ENCODE results near the gene SHQ1. TPM values are rescaled to one million over a fixed set of nuclear protein-coding genes. Genes with fewer than 3 reads are reported as not detected.

Gene SHQ1
- total RNA-seq, 3 donors from 2014 or later: 39.2 to 52.1 (median 44.4) TPM

DNA sequence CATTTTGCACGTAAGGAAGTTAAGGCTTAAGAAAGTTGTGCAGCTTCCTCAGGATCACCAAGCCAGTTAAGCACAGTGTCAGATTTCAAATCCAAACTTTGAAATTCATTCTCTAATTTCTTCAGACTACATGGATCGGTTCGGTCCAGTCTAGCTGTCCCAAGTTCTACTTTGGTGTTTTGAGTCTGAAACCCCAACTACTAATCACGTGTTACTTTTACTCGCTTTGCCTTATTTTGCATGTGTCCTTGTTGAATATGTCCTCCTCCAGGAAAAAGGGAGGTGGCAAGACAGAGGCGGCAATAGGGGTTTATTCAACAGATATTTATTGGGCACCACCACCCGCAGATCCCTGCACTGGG, 39.1 kb upstream of the SHQ1 start:
- Mint-ChIP-seq H3K9me3 (peaks cover 9% of the 10 kb centered on the region), H3K27me3 (ENCODE audit: low read depth) (peaks cover 68% of the 10 kb centered on the region), H3K36me3 (ENCODE audit: insufficient read depth) (no peaks in the 10 kb centered on the region), H3K4me1 (ENCODE audit: low read depth) (peaks cover 6% of the 10 kb centered on the region), H3K4me3 (peak overlapping the region; percentile 67)
- no peak for DNase-seq
- no peak for ATAC-seq

- Mint-ChIP-seq H3K27me3 (ENCODE audit: low read depth) (peaks cover 15% of the 10 kb centered on the region), H3K4me3 (no peak overlapping the region), H3K36me3 (ENCODE audit: insufficient read depth) (no peaks in the 10 kb centered on the region), H3K9me3 (no peaks in the 10 kb centered on the region), H3K4me1 (ENCODE audit: low read depth) (no peaks in the 10 kb centered on the region)
- DNase-seq (no peak), ATAC-seq (no peak)
Observed at GRCh38 chr3:72872183-72872582, 23.9 kb upstream of the SHQ1 start.

DNA sequence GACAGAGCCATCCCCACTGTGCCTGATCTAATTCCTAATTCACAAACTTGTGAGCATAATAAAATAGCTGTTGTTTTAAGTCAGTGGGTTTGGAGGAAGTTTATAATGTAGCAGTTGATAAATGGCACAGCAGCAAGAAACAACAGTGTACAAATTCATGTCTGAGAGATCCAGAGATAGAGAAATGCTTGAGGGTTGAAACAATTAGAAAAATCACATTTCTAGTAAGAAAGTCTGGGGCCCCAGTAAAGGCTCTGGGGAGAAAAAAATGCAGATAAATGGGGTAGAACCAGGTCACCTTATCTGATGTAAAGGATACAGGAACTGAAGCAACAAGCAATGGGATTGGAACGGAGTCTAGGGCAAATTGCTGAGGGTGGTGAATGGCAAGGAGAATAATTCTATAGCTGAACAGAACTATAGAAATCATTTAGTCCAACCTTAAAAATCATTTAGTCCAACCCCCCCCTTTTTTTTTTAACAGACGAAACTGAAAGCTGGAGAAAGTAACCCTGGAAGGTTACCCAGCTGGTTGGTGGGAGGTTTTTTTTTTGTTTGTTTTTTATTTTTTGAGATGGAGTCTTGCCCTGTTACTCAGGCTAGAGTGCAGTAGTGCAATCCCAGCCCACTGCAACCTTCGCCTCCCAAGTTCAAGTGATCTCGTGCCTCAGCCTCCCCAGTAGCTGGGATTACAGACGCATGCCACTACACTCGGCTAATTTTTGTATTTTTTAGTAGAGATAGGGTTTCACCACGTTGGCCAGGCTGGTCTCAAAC, 14.3 kb upstream of the SHQ1 start:
- no peak for ATAC-seq
- Mint-ChIP-seq H3K27me3 (ENCODE audit: low read depth) (no peaks in the 10 kb centered on the region), H3K4me1 (ENCODE audit: low read depth) (no peaks in the 10 kb centered on the region), H3K4me3 (no peak overlapping the region), H3K36me3 (ENCODE audit: insufficient read depth) (no peaks in the 10 kb centered on the region), H3K9me3 (no peaks in the 10 kb centered on the region)
- no peak for DNase-seq

DNA sequence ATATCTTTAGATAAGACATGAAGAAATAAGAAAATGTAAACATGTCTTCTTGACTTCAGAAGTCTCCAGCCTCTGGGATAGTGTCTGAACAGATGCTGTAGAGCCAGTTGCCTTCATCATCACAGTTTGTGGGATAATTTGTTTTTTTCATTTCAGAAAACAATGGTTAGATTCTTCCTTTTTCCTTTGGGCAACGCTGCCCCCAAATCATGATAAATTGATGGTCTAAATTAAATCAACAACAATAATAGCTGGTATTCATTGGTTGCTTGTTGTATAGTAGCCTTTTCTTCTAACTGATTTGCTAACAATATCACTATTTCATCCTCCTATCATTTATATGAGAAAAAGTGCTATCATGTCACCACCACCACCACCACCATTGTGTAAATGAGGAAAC, 12.6 kb upstream of the SHQ1 start:
- DNase-seq (no peak), ATAC-seq (no peak)
- Mint-ChIP-seq H3K4me1 (ENCODE audit: low read depth) (no peaks in the 10 kb centered on the region), H3K4me3 (no peak overlapping the region), H3K36me3 (ENCODE audit: insufficient read depth) (no peaks in the 10 kb centered on the region), H3K27me3 (ENCODE audit: low read depth) (peaks cover 2% of the 10 kb centered on the region), H3K9me3 (no peaks in the 10 kb centered on the region)

DNA sequence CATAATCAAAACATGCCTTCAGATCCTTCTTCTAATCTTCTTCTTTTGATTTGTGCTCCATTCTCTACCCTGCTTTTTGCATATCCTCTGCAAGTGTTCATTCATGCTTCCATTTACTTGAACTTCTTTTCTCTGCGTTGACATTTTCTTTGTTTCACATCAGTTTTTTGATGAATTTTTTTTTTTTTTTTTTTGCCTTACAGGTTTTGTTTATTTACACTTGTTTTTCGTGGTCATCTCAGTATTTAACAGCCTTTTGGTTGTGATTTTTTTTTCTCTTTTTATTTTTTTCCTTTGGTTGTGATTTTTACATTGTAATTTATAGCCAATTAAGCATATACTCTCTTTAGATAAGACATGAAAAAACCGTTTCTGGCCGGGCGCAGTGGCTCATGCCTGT, 11.8 kb upstream of the SHQ1 start:
- Mint-ChIP-seq H3K36me3 (ENCODE audit: insufficient read depth) (no peaks in the 10 kb centered on the region), H3K4me3 (no peak overlapping the region), H3K9me3 (no peaks in the 10 kb centered on the region), H3K4me1 (ENCODE audit: low read depth) (no peaks in the 10 kb centered on the region), H3K27me3 (ENCODE audit: low read depth) (peaks cover 6% of the 10 kb centered on the region)
- no peak for DNase-seq
- ATAC-seq: no peak

DNA sequence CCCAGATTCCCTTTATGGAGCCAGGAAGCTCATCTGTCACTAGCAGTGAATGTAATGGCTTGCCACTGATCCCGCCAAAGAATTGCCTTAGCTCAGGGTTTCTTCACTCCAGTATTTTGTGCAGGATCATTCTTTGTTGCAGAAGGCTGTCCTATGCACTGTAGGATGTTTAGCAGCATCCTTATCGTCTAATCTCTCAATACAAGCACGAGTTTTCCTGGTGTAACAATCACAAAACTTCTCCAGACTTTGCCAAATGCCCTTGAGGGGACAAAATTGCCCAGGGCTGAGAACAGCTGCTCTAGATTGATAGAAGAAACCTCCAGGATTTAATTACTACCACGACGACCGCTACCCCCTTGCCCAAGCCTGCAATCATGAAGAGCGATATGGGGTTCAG, 6.8 kb upstream of the SHQ1 start:
- ATAC-seq: no peak
- no peaks in the 10 kb centered on the region for H3K9me3 Mint-ChIP-seq

GRCh38 chr3:72848703-72849081, 447 bp upstream of the SHQ1 start:
- Mint-ChIP-seq H3K27me3 (ENCODE audit: low read depth) (no peaks in the 10 kb centered on the region), H3K36me3 (ENCODE audit: insufficient read depth) (peaks cover 3% of the 10 kb centered on the region), H3K9me3 (no peaks in the 10 kb centered on the region), H3K4me1 (ENCODE audit: low read depth) (peaks cover 51% of the 10 kb centered on the region), H3K4me3 (peak overlapping the region; percentile 93)
- ATAC-seq (peak; percentile 51 to 53), DNase-seq (peak; percentile 7)

More for the DNA sequence above, 6.8 kb upstream of the SHQ1 start:
- no peak overlapping the region for H3K4me3 Mint-ChIP-seq
- H3K27me3 Mint-ChIP-seq (ENCODE audit: low read depth): peaks cover 12% of the 10 kb centered on the region
- no peak for DNase-seq
- H3K4me1 Mint-ChIP-seq (ENCODE audit: low read depth): no peaks in the 10 kb centered on the region
- no peaks in the 10 kb centered on the region for H3K36me3 Mint-ChIP-seq (ENCODE audit: insufficient read depth)

DNA sequence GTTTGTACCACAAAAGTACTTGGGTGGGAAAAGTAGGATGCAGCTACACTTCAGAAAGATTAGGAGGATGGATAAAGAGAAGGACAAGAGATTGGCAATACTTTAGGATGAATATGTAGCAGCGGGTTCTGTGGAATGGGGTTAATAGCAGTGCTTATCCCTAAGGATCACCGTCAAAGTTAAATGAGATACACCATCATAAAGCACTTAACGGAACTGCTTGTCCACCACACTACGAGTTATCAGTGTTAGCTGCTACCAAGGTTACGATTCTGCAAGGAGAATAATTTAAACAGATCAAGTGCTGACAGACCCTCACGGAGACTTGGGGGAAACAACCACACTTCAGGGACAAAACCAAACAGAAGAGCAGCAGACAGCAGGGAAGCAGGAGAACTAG, 963 bp downstream of the SHQ1 start:
- peaks cover 8% of the 10 kb centered on the region for H3K36me3 Mint-ChIP-seq (ENCODE audit: insufficient read depth)
- H3K4me1 Mint-ChIP-seq (ENCODE audit: low read depth): peaks cover 51% of the 10 kb centered on the region
- no peak for DNase-seq
- H3K4me3 Mint-ChIP-seq: peak overlapping the region; percentile 93
- H3K9me3 Mint-ChIP-seq: no peaks in the 10 kb centered on the region
- no peak for ATAC-seq
- H3K27me3 Mint-ChIP-seq (ENCODE audit: low read depth): no peaks in the 10 kb centered on the region

- Mint-ChIP-seq H3K36me3 (ENCODE audit: insufficient read depth) (peaks cover 16% of the 10 kb centered on the region), H3K9me3 (no peaks in the 10 kb centered on the region), H3K4me3 (peak overlapping the region; percentile 93), H3K4me1 (ENCODE audit: low read depth) (peaks cover 51% of the 10 kb centered on the region), H3K27me3 (ENCODE audit: low read depth) (no peaks in the 10 kb centered on the region)
- no peak for ATAC-seq
- no peak for DNase-seq
Observed at GRCh38 chr3:72846166-72846565, 2.1 kb downstream of the SHQ1 start.

- H3K36me3 Mint-ChIP-seq (ENCODE audit: insufficient read depth): peaks cover 24% of the 10 kb centered on the region
- H3K4me3 Mint-ChIP-seq: no peak overlapping the region
- H3K9me3 Mint-ChIP-seq: no peaks in the 10 kb centered on the region
- DNase-seq (no peak), ATAC-seq (peak; percentile 9 to 23)
- H3K27me3 Mint-ChIP-seq (ENCODE audit: low read depth): no peaks in the 10 kb centered on the region
- H3K4me1 Mint-ChIP-seq (ENCODE audit: low read depth): peaks cover 49% of the 10 kb centered on the region
Observed at GRCh38 chr3:72844436-72844993, 3.7 kb downstream of the SHQ1 start.

GRCh38 chr3:72839057-72839456, 9.2 kb downstream of the SHQ1 start:
- no peak for DNase-seq
- no peak for ATAC-seq
- no peak overlapping the region for H3K4me3 Mint-ChIP-seq
- no peaks in the 10 kb centered on the region for H3K27me3 Mint-ChIP-seq (ENCODE audit: low read depth)
- peaks cover 47% of the 10 kb centered on the region for H3K36me3 Mint-ChIP-seq (ENCODE audit: insufficient read depth)
- H3K4me1 Mint-ChIP-seq (ENCODE audit: low read depth): peaks cover 4% of the 10 kb centered on the region
- H3K9me3 Mint-ChIP-seq: no peaks in the 10 kb centered on the region

- H3K9me3 Mint-ChIP-seq: no peaks in the 10 kb centered on the region
- no peaks in the 10 kb centered on the region for H3K27me3 Mint-ChIP-seq (ENCODE audit: low read depth)
- no peaks in the 10 kb centered on the region for H3K4me1 Mint-ChIP-seq (ENCODE audit: low read depth)
- no peak for ATAC-seq
- H3K36me3 Mint-ChIP-seq (ENCODE audit: insufficient read depth): peaks cover 46% of the 10 kb centered on the region
- H3K4me3 Mint-ChIP-seq: no peak overlapping the region
- DNase-seq: no peak
Observed at GRCh38 chr3:72836923-72837322, 11.3 kb downstream of the SHQ1 start.

DNA sequence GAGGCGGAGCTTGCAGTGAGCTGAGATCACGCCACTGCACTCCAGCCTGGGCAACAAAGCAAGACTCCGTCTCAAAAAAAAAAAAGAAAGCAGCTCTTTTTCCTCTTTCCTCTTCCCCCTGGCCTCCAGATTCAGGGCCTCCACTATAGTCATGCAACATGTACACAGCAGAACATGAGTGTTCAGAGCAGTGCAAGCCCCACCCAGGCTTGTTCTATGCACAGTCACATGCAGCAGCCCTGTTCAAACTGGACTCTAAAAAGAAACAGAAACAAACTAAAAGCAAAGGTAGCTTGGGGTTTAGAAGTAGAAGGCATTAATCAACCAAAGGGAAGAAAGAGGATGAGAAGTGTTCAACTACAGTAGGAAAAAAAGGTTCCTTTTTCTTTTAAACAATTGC, 11.8 kb downstream of the SHQ1 start:
- DNase-seq (no peak), ATAC-seq (no peak)
- Mint-ChIP-seq H3K4me1 (ENCODE audit: low read depth) (no peaks in the 10 kb centered on the region), H3K36me3 (ENCODE audit: insufficient read depth) (peaks cover 47% of the 10 kb centered on the region), H3K4me3 (no peak overlapping the region), H3K27me3 (ENCODE audit: low read depth) (no peaks in the 10 kb centered on the region), H3K9me3 (no peaks in the 10 kb centered on the region)

DNA sequence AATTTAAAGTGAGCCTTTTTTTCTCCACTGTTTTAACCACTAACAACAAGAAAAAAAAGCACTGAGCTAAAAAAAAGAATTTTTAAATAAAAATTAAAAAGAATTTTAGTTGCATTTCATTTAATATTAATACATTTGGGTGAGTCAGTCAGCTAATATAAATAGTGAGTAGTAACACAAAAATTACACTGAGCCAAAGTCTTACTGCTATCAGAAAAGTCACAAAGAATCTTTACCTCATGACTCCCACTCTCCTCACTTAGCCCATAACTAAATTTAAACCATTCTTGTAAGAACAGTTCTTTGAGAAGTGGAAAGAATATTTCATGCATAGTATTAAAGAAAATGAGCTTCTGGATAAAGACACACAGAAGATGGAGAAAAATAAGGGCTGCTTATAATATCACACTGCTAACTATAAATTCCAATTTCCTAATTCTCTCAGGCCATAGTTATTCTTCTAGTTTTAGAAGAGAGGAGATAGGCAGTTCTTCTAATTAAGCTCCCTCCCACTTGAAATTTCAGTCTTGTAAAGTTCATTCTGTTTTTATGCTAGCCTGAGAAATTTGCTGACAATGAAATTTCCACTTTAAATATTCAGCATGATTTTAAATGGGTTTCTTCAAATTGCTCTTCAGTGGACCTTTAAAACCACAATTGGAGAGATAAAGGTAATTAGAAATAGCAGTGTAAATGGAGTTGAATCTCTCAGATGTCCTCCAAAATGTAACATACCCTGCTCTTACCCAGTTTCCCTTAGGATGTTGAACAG, 17.6 kb downstream of the SHQ1 start:
- no peaks in the 10 kb centered on the region for H3K9me3 Mint-ChIP-seq
- no peaks in the 10 kb centered on the region for H3K27me3 Mint-ChIP-seq (ENCODE audit: low read depth)
- no peak overlapping the region for H3K4me3 Mint-ChIP-seq
- no peak for ATAC-seq
- peaks cover 48% of the 10 kb centered on the region for H3K36me3 Mint-ChIP-seq (ENCODE audit: insufficient read depth)
- peaks cover 5% of the 10 kb centered on the region for H3K4me1 Mint-ChIP-seq (ENCODE audit: low read depth)
- no peak for DNase-seq

- DNase-seq (no peak), ATAC-seq (no peak)
- peaks cover 5% of the 10 kb centered on the region for H3K4me1 Mint-ChIP-seq (ENCODE audit: low read depth)
- no peak overlapping the region for H3K4me3 Mint-ChIP-seq
- peaks cover 38% of the 10 kb centered on the region for H3K36me3 Mint-ChIP-seq (ENCODE audit: insufficient read depth)
- no peaks in the 10 kb centered on the region for H3K9me3 Mint-ChIP-seq
- H3K27me3 Mint-ChIP-seq (ENCODE audit: low read depth): no peaks in the 10 kb centered on the region
Observed at GRCh38 chr3:72829701-72830100, 18.5 kb downstream of the SHQ1 start.

Data from activated T-cell treated with anti-CD3 and anti-CD28 coated beads, Interleukin-2, amount 50 U/mL, for 4 hours (primary cell).